ENCODE data around the gene FNBP1L. TPM values are rescaled to one million over a fixed set of nuclear protein-coding genes. Genes with fewer than 3 reads are reported as not detected.

The FNBP1L gene
- total and polyA plus RNA-seq, 2 experiments from 2014 or later = 56.3 to 132 TPM

GRCh38 chr1:93573940-93574469 lies 126.1 kb downstream of the FNBP1L start (continued):
- TF ChIP-seq ZNF462 (CRISPR knock-in tag; IDR thresholded peaks at IDR 0.05) (no peak), ETS1 (IDR thresholded peaks at IDR 0.05) (no peak), JUNB (IDR thresholded peaks at IDR 0.05; ENCODE audit: unreplicated experiment) (no peak), POLR2AphosphoS5 (IDR thresholded peaks at IDR 0.05; ENCODE audit: low read depth) (no peak), ZNF114 (CRISPR knock-in tag; IDR thresholded peaks at IDR 0.05) (no peak), CREB1 (CRISPR knock-in tag; IDR thresholded peaks at IDR 0.05; ENCODE audit: low read depth) (no peak), STAT1 (IDR thresholded peaks at IDR 0.05; ENCODE audit: unreplicated experiment) (no peak), EZH2phosphoT487 (IDR thresholded peaks at IDR 0.05; ENCODE audit: unreplicated experiment) (no peak)
- TF ChIP-seq, protein P1, sequence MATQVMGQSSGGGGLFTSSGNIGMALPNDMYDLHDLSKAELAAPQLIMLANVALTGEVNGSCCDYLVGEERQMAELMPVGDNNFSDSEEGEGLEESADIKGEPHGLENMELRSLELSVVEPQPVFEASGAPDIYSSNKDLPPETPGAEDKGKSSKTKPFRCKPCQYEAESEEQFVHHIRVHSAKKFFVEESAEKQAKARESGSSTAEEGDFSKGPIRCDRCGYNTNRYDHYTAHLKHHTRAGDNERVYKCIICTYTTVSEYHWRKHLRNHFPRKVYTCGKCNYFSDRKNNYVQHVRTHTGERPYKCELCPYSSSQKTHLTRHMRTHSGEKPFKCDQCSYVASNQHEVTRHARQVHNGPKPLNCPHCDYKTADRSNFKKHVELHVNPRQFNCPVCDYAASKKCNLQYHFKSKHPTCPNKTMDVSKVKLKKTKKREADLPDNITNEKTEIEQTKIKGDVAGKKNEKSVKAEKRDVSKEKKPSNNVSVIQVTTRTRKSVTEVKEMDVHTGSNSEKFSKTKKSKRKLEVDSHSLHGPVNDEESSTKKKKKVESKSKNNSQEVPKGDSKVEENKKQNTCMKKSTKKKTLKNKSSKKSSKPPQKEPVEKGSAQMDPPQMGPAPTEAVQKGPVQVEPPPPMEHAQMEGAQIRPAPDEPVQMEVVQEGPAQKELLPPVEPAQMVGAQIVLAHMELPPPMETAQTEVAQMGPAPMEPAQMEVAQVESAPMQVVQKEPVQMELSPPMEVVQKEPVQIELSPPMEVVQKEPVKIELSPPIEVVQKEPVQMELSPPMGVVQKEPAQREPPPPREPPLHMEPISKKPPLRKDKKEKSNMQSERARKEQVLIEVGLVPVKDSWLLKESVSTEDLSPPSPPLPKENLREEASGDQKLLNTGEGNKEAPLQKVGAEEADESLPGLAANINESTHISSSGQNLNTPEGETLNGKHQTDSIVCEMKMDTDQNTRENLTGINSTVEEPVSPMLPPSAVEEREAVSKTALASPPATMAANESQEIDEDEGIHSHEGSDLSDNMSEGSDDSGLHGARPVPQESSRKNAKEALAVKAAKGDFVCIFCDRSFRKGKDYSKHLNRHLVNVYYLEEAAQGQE (IDR thresholded peaks at IDR 0.05; ENCODE audit: unreplicated experiment) = no peak
